ACHN (cell line): ENCODE results near the gene PHF1.

ENCODE experiments used
- DNase-seq: peaks from one replicate; pipeline ENCODE4 v3.0.0-alpha.2; 2015
- in situ Hi-C: cut with HindIII; loops from 2 replicates; pipeline ENCODE4 v1.10.0; 2017; ENCODE audit warnings: low sequenced_read_pairs, low pct_ligation_motif_present, low pct_unique_long_range_greater_than_20kb

The PHF1 gene

GRCh38 chr6:33443619-33444504 is 33.0 kb downstream of the PHF1 start:
- no peak for DNase-seq
- in situ Hi-C loops: no loop called here

DNA sequence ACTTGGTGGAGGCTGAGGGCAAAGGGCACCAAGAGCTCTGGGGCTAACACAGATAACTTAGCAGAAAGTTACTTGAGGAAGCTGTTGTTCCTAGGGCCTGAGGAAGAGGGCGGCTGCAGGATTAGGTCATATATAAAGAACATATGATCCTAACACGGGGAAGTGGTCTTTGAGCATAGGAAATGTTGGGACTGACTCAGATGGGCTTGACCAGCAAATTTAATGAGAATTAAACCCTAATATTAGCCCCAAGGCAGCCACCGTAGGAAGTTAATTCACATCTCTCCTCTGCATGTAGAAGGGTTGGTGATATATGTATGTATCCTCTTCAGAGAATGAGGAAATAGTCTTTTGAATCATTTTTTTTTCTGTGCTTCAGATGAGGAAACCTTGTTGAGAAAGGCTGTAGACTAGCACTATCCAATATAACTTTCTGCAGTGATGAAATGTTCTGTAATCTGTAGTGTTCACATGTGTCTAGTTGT is 34.3 kb downstream of the PHF1 start:
- in situ Hi-C loops: no loop called here
- no peak for DNase-seq

DNA sequence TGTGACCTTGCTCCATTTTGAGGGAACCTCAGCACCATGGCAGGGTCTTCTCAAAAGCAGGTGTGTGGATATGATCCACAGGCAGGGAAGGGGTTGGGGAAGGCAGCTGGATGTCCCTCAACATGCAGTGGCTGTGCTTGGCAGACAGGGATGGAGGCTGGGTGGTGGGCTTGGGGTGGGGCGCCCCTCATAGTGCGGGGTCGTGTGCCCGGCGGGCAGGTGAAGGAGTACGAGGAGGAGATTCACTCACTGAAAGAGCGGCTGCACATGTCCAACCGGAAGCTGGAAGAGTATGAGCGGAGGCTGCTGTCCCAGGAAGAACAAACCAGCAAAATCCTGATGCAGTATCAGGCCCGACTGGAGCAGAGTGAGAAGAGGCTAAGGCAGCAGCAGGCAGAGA is 35.5 kb downstream of the PHF1 start:
- in situ Hi-C loops: no loop called here
- no peak for DNase-seq

GRCh38 chr6:33450434-33450833 is 39.6 kb downstream of the PHF1 start:
- DNase-seq: no peak
- in situ Hi-C loops: no loop called here

GRCh38 chr6:33451606-33452005 is 40.8 kb downstream of the PHF1 start:
- DNase-seq: no peak
- in situ Hi-C loops: no loop called here

DNA sequence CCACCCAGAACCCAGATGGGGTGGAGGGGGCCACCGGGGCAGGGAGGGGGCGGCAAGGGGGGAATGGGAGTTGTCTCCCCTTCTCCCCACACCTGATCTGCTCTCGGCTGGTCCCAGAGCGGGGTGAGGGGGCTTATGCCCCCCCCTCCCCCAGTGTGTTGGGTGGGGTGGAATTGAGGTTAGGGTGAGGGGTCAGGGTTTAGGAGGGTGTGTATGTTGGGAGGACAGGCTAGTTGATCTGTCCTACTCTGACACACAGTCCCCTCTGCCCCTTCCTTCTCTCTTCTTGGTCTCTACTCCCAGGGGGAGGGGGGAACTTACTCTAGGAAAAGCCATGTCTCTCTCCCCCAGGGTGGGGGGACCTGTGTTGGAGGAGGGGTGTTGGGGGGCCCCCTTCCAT is 41.7 kb downstream of the PHF1 start:
- in situ Hi-C loops: no loop called here
- no peak for DNase-seq

- no peak for DNase-seq
- in situ Hi-C loops: no loop called here
Measured at GRCh38 chr6:33453393-33454008, 42.7 kb downstream of the PHF1 start.

GRCh38 chr6:33454009-33454946 is 43.5 kb downstream of the PHF1 start, which contains the start of gene ZBTB9:
TSS of gene ZBTB9 (plus strand) at chr6:33454576. CDS start at chr6:33455101, 525 bp downstream.
- DNase-seq: peak; percentile 95
- in situ Hi-C loops: no loop called here

- DNase-seq: no peak
- in situ Hi-C loops: no loop called here
Measured at GRCh38 chr6:33455051-33455450, 44.2 kb downstream of the PHF1 start.

- in situ Hi-C loops: no loop called here
- DNase-seq: no peak
Measured at GRCh38 chr6:33456156-33456555, 45.3 kb downstream of the PHF1 start.

DNA sequence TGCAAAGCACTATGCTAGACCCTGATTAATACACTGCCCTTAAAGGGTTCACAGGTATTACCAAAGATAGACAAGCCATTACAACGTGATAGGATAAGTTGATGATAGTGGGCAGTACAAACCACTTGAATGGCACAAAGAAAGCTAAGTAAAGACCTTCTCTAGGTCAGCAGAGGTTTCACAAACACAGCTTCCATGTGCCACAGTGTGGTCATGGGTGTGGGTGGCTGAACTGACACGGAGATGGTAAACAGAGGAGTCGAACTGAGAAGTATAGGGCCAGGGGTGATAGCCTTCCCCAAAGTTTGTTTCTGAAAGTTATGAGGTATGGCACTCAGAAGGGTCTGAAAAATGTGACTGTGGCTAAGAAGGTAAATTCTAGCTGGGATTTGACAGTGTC is 47.9 kb downstream of the PHF1 start:
- in situ Hi-C loops: no loop called here
- DNase-seq: no peak

DNA sequence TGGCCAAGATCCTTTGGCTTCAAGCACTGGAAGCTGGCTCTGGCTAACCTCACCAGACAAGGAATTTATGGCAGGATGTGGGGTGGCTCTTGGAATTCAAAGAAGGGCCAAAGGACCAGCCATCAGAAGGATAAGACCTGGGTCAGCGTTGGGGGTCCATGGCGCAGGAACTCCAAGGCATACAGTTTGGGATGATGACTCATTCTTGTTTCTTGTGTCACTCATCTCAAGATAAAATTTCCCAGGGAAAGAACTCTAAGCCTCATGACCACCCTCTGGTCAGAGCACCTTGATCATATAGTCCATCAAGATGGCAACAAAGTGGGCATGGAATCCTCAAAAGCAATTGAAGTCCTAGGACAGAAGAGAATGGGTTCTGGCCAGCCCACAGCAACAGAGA is 48.4 kb downstream of the PHF1 start:
- no peak for DNase-seq
- in situ Hi-C loops: no loop called here
